ENCODE data around the gene CD274.
"Not testable (repeated sequence)": the region's sequence is repeated elsewhere in the genome, so short reads cannot be mapped to it uniquely, and the experiment has no call there.

DNA sequence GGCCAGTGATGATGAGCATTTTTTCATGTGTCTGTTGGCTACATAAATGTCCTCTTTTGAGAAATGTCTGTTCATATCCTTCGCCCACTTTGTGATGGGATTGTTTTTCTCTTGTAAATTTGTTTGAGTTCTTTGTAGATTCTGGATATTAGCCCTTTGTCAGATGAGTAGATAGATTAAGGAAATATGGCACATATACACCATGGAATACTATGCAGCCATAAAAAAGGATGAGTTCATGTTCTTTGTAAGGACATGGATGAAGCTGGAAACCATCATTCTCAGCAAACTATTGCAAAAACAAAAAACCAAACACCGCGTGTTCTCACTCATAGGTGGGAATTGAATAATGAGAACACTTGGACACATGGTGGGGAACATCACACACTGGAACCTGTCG lies 5.2 kb upstream of the CD274 start:
- TF ChIP-seq CTCF (IDR thresholded peaks at IDR 0.05; ENCODE audit: low read length); EZH2 (IDR thresholded peaks at IDR 0.05; ENCODE audit: borderline replicate concordance, low read length): not testable (repeated sequence)

All from OCI-LY1 (cell line).